Activated T-cell treated with anti-CD3 and anti-CD28 coated beads for 24 hours (primary cell): Measurements from ENCODE around the gene GRIN3B.
"Not testable (repeated sequence)": the region's sequence is repeated elsewhere in the genome, so short reads cannot be mapped to it uniquely, and the experiment has no call there.

Experiments
- DNase-seq: peaks from one replicate; pipeline ENCODE4 v3.0.0-alpha.2; 2020; ENCODE audit warnings: low read depth

Gene GRIN3B

GRCh38 chr19:1000095-1000494, at the start of gene GRIN3B:
Gene GRIN3B, plus strand, starts transcription at chr19:1000419. Its CDS starts 19 bp downstream, at chr19:1000438.
- DNase-seq = peak; percentile 59

GRCh38 chr19:952049-952679, 48.1 kb upstream of the GRIN3B start:
- DNase-seq = no peak

GRCh38 chr19:952680-953444, 47.4 kb upstream of the GRIN3B start:
- no peak for DNase-seq

GRCh38 chr19:953445-954271, 46.6 kb upstream of the GRIN3B start:
- DNase-seq = no peak

GRCh38 chr19:954272-954671, 45.9 kb upstream of the GRIN3B start:
- DNase-seq = no peak

- no peak for DNase-seq
Observed at GRCh38 chr19:954672-955494, 45.3 kb upstream of the GRIN3B start.

- DNase-seq = no peak
Observed at GRCh38 chr19:955803-956765, 44.1 kb upstream of the GRIN3B start.

GRCh38 chr19:956766-957440, 43.3 kb upstream of the GRIN3B start:
- no peak for DNase-seq

- not testable (repeated sequence) for DNase-seq
Observed at GRCh38 chr19:957578-957977, 42.6 kb upstream of the GRIN3B start.

- DNase-seq = peak; percentile 35
Observed at GRCh38 chr19:958967-959855, 41.0 kb upstream of the GRIN3B start.

- no peak for DNase-seq
Observed at GRCh38 chr19:960020-960419, 40.2 kb upstream of the GRIN3B start.

GRCh38 chr19:960601-960938, 39.6 kb upstream of the GRIN3B start:
- DNase-seq = no peak

- no peak for DNase-seq
Observed at GRCh38 chr19:961866-962620, 38.2 kb upstream of the GRIN3B start.

GRCh38 chr19:962683-963400, 37.4 kb upstream of the GRIN3B start:
- DNase-seq = no peak

- DNase-seq = no peak
Observed at GRCh38 chr19:963486-963951, 36.7 kb upstream of the GRIN3B start.

GRCh38 chr19:964116-964520, 36.1 kb upstream of the GRIN3B start:
- no peak for DNase-seq
